ENCODE measurements around the gene METTL26. TPM values are rescaled to one million over a fixed set of nuclear protein-coding genes. Genes with fewer than 3 reads are reported as not detected.

The METTL26 gene
- total RNA-seq, 4 donors from 2014 or later: 72.2 to 138 (median 84.7) TPM

- no peak for TF ChIP-seq CTCF (IDR thresholded peaks at IDR 0.05)
- no peak for TF ChIP-seq POLR2A (IDR thresholded peaks at IDR 0.05)
- TF ChIP-seq POLR2AphosphoS5 (IDR thresholded peaks at IDR 0.05): no peak
- Histone ChIP-seq H3K4me3 (no peak overlapping the region), H3K4me1 (peaks cover 20% of the 10 kb centered on the region), H3K27me3 (no peaks in the 10 kb centered on the region), H3K36me3 (peaks cover 16% of the 10 kb centered on the region), H3K27ac (no peak overlapping the region), H3K9me3 (no peaks in the 10 kb centered on the region)
- DNase-seq (ENCODE audit: low spot score in 2 of 2): no peak
- 96% methylated on average over 9 of the region's 21 CpGs for WGBS
Measured at GRCh38 chr16:662597-662996, 26.5 kb upstream of the METTL26 start.

GRCh38 chr16:662095-662494 is 26.0 kb upstream of the METTL26 start:
- DNase-seq (ENCODE audit: low spot score in 2 of 2): no peak
- peaks cover 15% of the 10 kb centered on the region for H3K4me1 ChIP-seq
- TF ChIP-seq POLR2AphosphoS5 (IDR thresholded peaks at IDR 0.05) (no peak), CTCF (IDR thresholded peaks at IDR 0.05) (no peak), POLR2A (IDR thresholded peaks at IDR 0.05) (no peak), EP300 (IDR thresholded peaks at IDR 0.05) (no peak)
- no peak overlapping the region for H3K27ac ChIP-seq
- 90% methylated on average over 2 of the region's 19 CpGs for WGBS
- H3K9me3 ChIP-seq: no peaks in the 10 kb centered on the region
- peaks cover 21% of the 10 kb centered on the region for H3K36me3 ChIP-seq
- no peak overlapping the region for H3K4me3 ChIP-seq
- H3K27me3 ChIP-seq: no peaks in the 10 kb centered on the region

- H3K9me3 ChIP-seq: no peaks in the 10 kb centered on the region
- TF ChIP-seq POLR2A (IDR thresholded peaks at IDR 0.05): no peak
- TF ChIP-seq EP300 (IDR thresholded peaks at IDR 0.05): no peak
- no peak for TF ChIP-seq POLR2AphosphoS5 (IDR thresholded peaks at IDR 0.05)
- TF ChIP-seq CTCF (IDR thresholded peaks at IDR 0.05): no peak
- H3K4me1 ChIP-seq: peaks cover 8% of the 10 kb centered on the region
- H3K36me3 ChIP-seq: peaks cover 29% of the 10 kb centered on the region
- no peak overlapping the region for H3K4me3 ChIP-seq
- no peaks in the 10 kb centered on the region for H3K27me3 ChIP-seq
- no peak for DNase-seq (ENCODE audit: low spot score in 2 of 2)
- no peak overlapping the region for H3K27ac ChIP-seq
- 79% methylated on average over 7 of the region's 35 CpGs for WGBS
Measured at GRCh38 chr16:661184-661821, 25.2 kb upstream of the METTL26 start.

- Histone ChIP-seq H3K4me1 (peaks cover 8% of the 10 kb centered on the region), H3K36me3 (peaks cover 36% of the 10 kb centered on the region), H3K9me3 (no peaks in the 10 kb centered on the region), H3K27me3 (no peaks in the 10 kb centered on the region), H3K4me3 (peak overlapping the region; percentile 21), H3K27ac (no peak overlapping the region)
- no CpG with 5 or more reads among the region's 43 CpGs for WGBS
- DNase-seq (ENCODE audit: low spot score in 2 of 2): peak; percentile 93
- TF ChIP-seq EP300 (IDR thresholded peaks at IDR 0.05): no peak
- TF ChIP-seq POLR2A (IDR thresholded peaks at IDR 0.05): no peak
- peak; percentile 42 to 59 for TF ChIP-seq CTCF (IDR thresholded peaks at IDR 0.05)
- TF ChIP-seq POLR2AphosphoS5 (IDR thresholded peaks at IDR 0.05): peak in 1 of 3 donors; percentile 53
Measured at GRCh38 chr16:660459-661183, 24.5 kb upstream of the METTL26 start.

- H3K4me3 ChIP-seq: peak overlapping the region; percentile 21
- no peak overlapping the region for H3K27ac ChIP-seq
Measured at GRCh38 chr16:660132-660458, 24.0 kb upstream of the METTL26 start.

More at GRCh38 chr16:660132-660458, 24.0 kb upstream of the METTL26 start:
- TF ChIP-seq POLR2AphosphoS5 (IDR thresholded peaks at IDR 0.05) (no peak), POLR2A (IDR thresholded peaks at IDR 0.05) (no peak), CTCF (IDR thresholded peaks at IDR 0.05) (no peak), EP300 (IDR thresholded peaks at IDR 0.05) (no peak)
- no peak for DNase-seq (ENCODE audit: low spot score in 2 of 2)
- 60% methylated on average over 4 of the region's 6 CpGs for WGBS
- peaks cover 8% of the 10 kb centered on the region for H3K4me1 ChIP-seq
- no peaks in the 10 kb centered on the region for H3K9me3 ChIP-seq
- no peaks in the 10 kb centered on the region for H3K27me3 ChIP-seq
- peaks cover 41% of the 10 kb centered on the region for H3K36me3 ChIP-seq
